ENCODE data around the gene ZNF772. TPM values are rescaled to one million over a fixed set of nuclear protein-coding genes. Genes with fewer than 3 reads are reported as not detected.
A peak's percentile ranks its signal among the peaks of the same experiment; 100 is the strongest.

ZNF772 gene
- total RNA-seq, 1 experiment from 2014 or later = 6.2 TPM

GRCh38 chr19:57466489-57466888, 10.9 kb downstream of the ZNF772 start:
- Histone ChIP-seq H3K27me3 (ENCODE audit: control insufficient read depth, insufficient read depth, low read length) (no peaks in the 10 kb centered on the region), H3K36me3 (ENCODE audit: control insufficient read depth, insufficient read depth, low read length) (no peaks in the 10 kb centered on the region), H3K4me1 (ENCODE audit: control insufficient read depth, insufficient read depth, low read length) (no peaks in the 10 kb centered on the region), H3K9me3 (ENCODE audit: control insufficient read depth, insufficient read depth, low read depth, low read length) (peaks cover 58% of the 10 kb centered on the region), H3K4me3 (ENCODE audit: low read depth in 2 of 2, low read length in 2 of 2) (no peak overlapping the region), H3K27ac (ENCODE audit: low read length) (no peak overlapping the region)
- ATAC-seq = no peak
- no peak for DNase-seq (ENCODE audit: low read depth, low spot score)
- in situ Hi-C loops (cut with HindIII; ENCODE audit: low pct_unique_long_range_greater_than_20kb, low sequenced_read_pairs) = no loop called here
- BruUV-seq (replicated peaks) = no TSS peak
- POLR2A ChIA-PET = interaction anchor here (0.6 kb wide), 1 partner anchor 180 kb away, joined by 3 read pairs; no protein-coding TSS in a partner anchor
- TF ChIP-seq SIN3A (IDR thresholded peaks at IDR 0.05; ENCODE audit: borderline replicate concordance, insufficient read depth, low read depth, low read length) (no peak), POLR2AphosphoS5 (IDR thresholded peaks at IDR 0.05; ENCODE audit: low read depth, low read length) (no peak), REST (IDR thresholded peaks at IDR 0.05; ENCODE audit: insufficient read depth in 1 of 2, low read depth in 2 of 2, low read length in 1 of 2) (no peak), TCF7L2 (IDR thresholded peaks at IDR 0.05; ENCODE audit: low read depth, low read length) (no peak)
- CTCF ChIA-PET = no interaction called here
- intact Hi-C loops (cut with micrococcal nuclease; ENCODE audit: unreplicated experiment) = no loop called here

GRCh38 chr19:57465680-57466381, 11.5 kb downstream of the ZNF772 start:
- intact Hi-C loops (cut with micrococcal nuclease; ENCODE audit: unreplicated experiment) (no loop called here), in situ Hi-C loops (cut with HindIII; ENCODE audit: low pct_unique_long_range_greater_than_20kb, low sequenced_read_pairs) (no loop called here)
- no peaks in the 10 kb centered on the region for H3K27me3 ChIP-seq (ENCODE audit: control insufficient read depth, insufficient read depth, low read length)
- TF ChIP-seq TCF7L2 (IDR thresholded peaks at IDR 0.05; ENCODE audit: low read depth, low read length) (no peak), SIN3A (IDR thresholded peaks at IDR 0.05; ENCODE audit: borderline replicate concordance, insufficient read depth, low read depth, low read length) (no peak), CTCF (IDR thresholded peaks at IDR 0.05) (peak; percentile 72), POLR2AphosphoS5 (IDR thresholded peaks at IDR 0.05; ENCODE audit: low read depth, low read length) (no peak), REST (IDR thresholded peaks at IDR 0.05; ENCODE audit: insufficient read depth in 1 of 2, low read depth in 2 of 2, low read length in 1 of 2) (no peak)
- ChIA-PET CTCF (interaction anchor here (0.6 kb wide), 1 partner anchor 32 kb away, joined by 7 read pairs; no protein-coding TSS in a partner anchor), POLR2A (interaction anchor here (0.6 kb wide), 2 partner anchors 180 to 207 kb away, joined by 3 to 15 read pairs; no protein-coding TSS in a partner anchor)
- no peaks in the 10 kb centered on the region for H3K4me1 ChIP-seq (ENCODE audit: control insufficient read depth, insufficient read depth, low read length)
- ATAC-seq = peak; percentile 88
- H3K27ac ChIP-seq (ENCODE audit: low read length) = no peak overlapping the region
- no peak overlapping the region for H3K4me3 ChIP-seq (ENCODE audit: low read depth in 2 of 2, low read length in 2 of 2)
- H3K9me3 ChIP-seq (ENCODE audit: control insufficient read depth, insufficient read depth, low read depth, low read length) = peaks cover 55% of the 10 kb centered on the region
- no peak for DNase-seq (ENCODE audit: low read depth, low spot score)
- no TSS peak for BruUV-seq (replicated peaks)
- H3K36me3 ChIP-seq (ENCODE audit: control insufficient read depth, insufficient read depth, low read length) = no peaks in the 10 kb centered on the region

Measured in Panc1 (cell line).